ENCODE measurements around the gene STK38. TPM values are rescaled to one million over a fixed set of nuclear protein-coding genes. Genes with fewer than 3 reads are reported as not detected.
"Not testable (repeated sequence)": the region's sequence is repeated elsewhere in the genome, so short reads cannot be mapped to it uniquely, and the experiment has no call there.

The STK38 gene
- total RNA-seq, 2 experiments from 2014 or later: 53.5 to 54.4 TPM

- no peaks in the 10 kb centered on the region for H3K9me3 Mint-ChIP-seq (ENCODE audit: insufficient read depth)
- POLR2A ChIA-PET: interaction anchor here (1.1 to 2.0 kb wide), 2 partner anchors 13 to 18 kb away, joined by 3 to 8 read pairs; no protein-coding TSS in a partner anchor
- CTCF ChIA-PET: interaction anchor here (1.1 to 2.2 kb wide), 14 partner anchors 10 to 278 kb away, joined by 3 to 9 read pairs (median 4); partner anchors contain the start of gene STK38
- H3K27ac Mint-ChIP-seq: no peak overlapping the region
- no peaks in the 10 kb centered on the region for H3K36me3 Mint-ChIP-seq (ENCODE audit: low read depth)
- DNase-seq (no peak), ATAC-seq (no peak)
- H3K4me1 Mint-ChIP-seq (ENCODE audit: low read depth): peaks cover 4% of the 10 kb centered on the region
- H3K27me3 Mint-ChIP-seq (ENCODE audit: low read depth): peaks cover 2% of the 10 kb centered on the region
- no peak overlapping the region for H3K4me3 Mint-ChIP-seq
Measured at GRCh38 chr6:36580184-36580526, 32.9 kb upstream of the STK38 start.

DNA sequence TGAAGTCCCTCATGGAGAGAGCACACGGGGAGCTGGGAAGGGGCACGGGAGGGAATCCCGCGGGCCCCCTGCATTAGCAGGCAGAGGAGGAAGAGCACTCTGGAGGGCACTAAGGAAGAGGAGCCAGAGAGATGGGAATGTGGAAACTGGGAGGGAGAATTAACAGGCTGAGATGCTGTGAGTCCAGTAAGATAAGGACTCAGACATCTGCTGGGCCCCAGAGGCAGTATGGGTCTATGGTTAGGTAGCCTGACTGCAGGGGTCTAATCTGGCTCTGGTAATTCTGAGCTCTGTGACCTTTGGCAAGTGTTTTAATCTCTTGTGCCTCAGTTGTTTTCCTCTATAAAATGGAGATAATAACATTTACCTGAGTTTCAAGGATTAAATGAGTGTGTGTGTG is 31.2 kb upstream of the STK38 start:
- Mint-ChIP-seq H3K36me3 (ENCODE audit: low read depth) (no peaks in the 10 kb centered on the region), H3K4me1 (ENCODE audit: low read depth) (peaks cover 4% of the 10 kb centered on the region), H3K9me3 (ENCODE audit: insufficient read depth) (peaks cover 5% of the 10 kb centered on the region), H3K27me3 (ENCODE audit: low read depth) (peaks cover 2% of the 10 kb centered on the region), H3K4me3 (no peak overlapping the region), H3K27ac (no peak overlapping the region)
- DNase-seq: no peak
- ChIA-PET CTCF (interaction anchor here (1.1 to 2.2 kb wide), 5 partner anchors 9 to 75 kb away, joined by 4 to 8 read pairs (median 4); no protein-coding TSS in a partner anchor), POLR2A (interaction anchor here (2.0 kb wide), 1 partner anchor 15 kb away, joined by 8 read pairs; no protein-coding TSS in a partner anchor)
- ATAC-seq: no peak

DNA sequence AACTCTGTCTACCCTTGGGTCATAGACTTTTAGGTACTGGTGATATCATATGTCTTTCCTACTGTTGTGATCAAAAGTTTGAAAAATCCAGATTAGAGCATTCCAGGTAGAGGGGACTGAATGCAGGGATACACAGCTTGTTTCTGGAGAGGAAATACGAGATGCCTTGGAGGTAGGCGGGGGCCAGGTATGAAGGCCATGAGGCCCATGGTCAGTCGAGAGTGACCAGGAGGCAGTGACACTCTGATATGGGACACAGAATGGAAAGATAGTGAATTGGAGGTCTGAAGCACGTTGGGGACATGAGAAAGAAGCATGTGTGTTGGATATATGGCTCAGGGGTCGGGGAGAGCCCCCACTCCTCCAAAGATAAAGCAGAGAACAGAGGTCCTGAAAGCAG is 30.8 kb upstream of the STK38 start:
- no peaks in the 10 kb centered on the region for H3K36me3 Mint-ChIP-seq (ENCODE audit: low read depth)
- H3K27me3 Mint-ChIP-seq (ENCODE audit: low read depth): peaks cover 2% of the 10 kb centered on the region
- H3K4me3 Mint-ChIP-seq: no peak overlapping the region
- H3K27ac Mint-ChIP-seq: no peak overlapping the region
- peaks cover 4% of the 10 kb centered on the region for H3K4me1 Mint-ChIP-seq (ENCODE audit: low read depth)
- POLR2A ChIA-PET: no interaction called here
- ATAC-seq: no peak
- no peak for DNase-seq
- peaks cover 5% of the 10 kb centered on the region for H3K9me3 Mint-ChIP-seq (ENCODE audit: insufficient read depth)
- CTCF ChIA-PET: no interaction called here

GRCh38 chr6:36577301-36577700 is 30.0 kb upstream of the STK38 start:
- ChIA-PET CTCF (interaction anchor here (1.2 kb wide), 1 partner anchor 236 kb away, joined by 3 read pairs; no protein-coding TSS in a partner anchor), POLR2A (no interaction called here)
- Mint-ChIP-seq H3K27ac (no peak overlapping the region), H3K4me1 (ENCODE audit: low read depth) (peaks cover 4% of the 10 kb centered on the region), H3K27me3 (ENCODE audit: low read depth) (peaks cover 2% of the 10 kb centered on the region), H3K4me3 (no peak overlapping the region), H3K36me3 (ENCODE audit: low read depth) (no peaks in the 10 kb centered on the region), H3K9me3 (ENCODE audit: insufficient read depth) (peaks cover 5% of the 10 kb centered on the region)
- ATAC-seq: no peak
- DNase-seq: no peak

- Mint-ChIP-seq H3K27ac (no peak overlapping the region), H3K4me1 (ENCODE audit: low read depth) (peaks cover 4% of the 10 kb centered on the region), H3K36me3 (ENCODE audit: low read depth) (no peaks in the 10 kb centered on the region), H3K4me3 (no peak overlapping the region), H3K27me3 (ENCODE audit: low read depth) (peaks cover 2% of the 10 kb centered on the region), H3K9me3 (ENCODE audit: insufficient read depth) (peaks cover 5% of the 10 kb centered on the region)
- ChIA-PET CTCF (interaction anchor here (0.6 to 1.2 kb wide), 3 partner anchors 16 to 295 kb away, joined by 3 to 4 read pairs (median 3); no protein-coding TSS in a partner anchor), POLR2A (no interaction called here)
- no peak for ATAC-seq
- no peak for DNase-seq
Measured at GRCh38 chr6:36576578-36576977, 29.3 kb upstream of the STK38 start.

- ChIA-PET CTCF (no interaction called here), POLR2A (no interaction called here)
- Mint-ChIP-seq H3K4me1 (ENCODE audit: low read depth) (peaks cover 5% of the 10 kb centered on the region), H3K4me3 (no peak overlapping the region), H3K27ac (no peak overlapping the region), H3K27me3 (ENCODE audit: low read depth) (no peaks in the 10 kb centered on the region), H3K9me3 (ENCODE audit: insufficient read depth) (peaks cover 5% of the 10 kb centered on the region), H3K36me3 (ENCODE audit: low read depth) (no peaks in the 10 kb centered on the region)
- DNase-seq (no peak), ATAC-seq (no peak)
Measured at GRCh38 chr6:36574679-36575078, 27.4 kb upstream of the STK38 start.

- ATAC-seq; H3K27me3 Mint-ChIP-seq (ENCODE audit: low read depth); POLR2A ChIA-PET; H3K36me3 Mint-ChIP-seq (ENCODE audit: low read depth); H3K4me1 Mint-ChIP-seq (ENCODE audit: low read depth); H3K9me3 Mint-ChIP-seq (ENCODE audit: insufficient read depth); H3K27ac Mint-ChIP-seq; CTCF ChIA-PET; H3K4me3 Mint-ChIP-seq; DNase-seq: not testable (repeated sequence)
Measured at GRCh38 chr6:36572353-36573311, 25.4 kb upstream of the STK38 start.

DNA sequence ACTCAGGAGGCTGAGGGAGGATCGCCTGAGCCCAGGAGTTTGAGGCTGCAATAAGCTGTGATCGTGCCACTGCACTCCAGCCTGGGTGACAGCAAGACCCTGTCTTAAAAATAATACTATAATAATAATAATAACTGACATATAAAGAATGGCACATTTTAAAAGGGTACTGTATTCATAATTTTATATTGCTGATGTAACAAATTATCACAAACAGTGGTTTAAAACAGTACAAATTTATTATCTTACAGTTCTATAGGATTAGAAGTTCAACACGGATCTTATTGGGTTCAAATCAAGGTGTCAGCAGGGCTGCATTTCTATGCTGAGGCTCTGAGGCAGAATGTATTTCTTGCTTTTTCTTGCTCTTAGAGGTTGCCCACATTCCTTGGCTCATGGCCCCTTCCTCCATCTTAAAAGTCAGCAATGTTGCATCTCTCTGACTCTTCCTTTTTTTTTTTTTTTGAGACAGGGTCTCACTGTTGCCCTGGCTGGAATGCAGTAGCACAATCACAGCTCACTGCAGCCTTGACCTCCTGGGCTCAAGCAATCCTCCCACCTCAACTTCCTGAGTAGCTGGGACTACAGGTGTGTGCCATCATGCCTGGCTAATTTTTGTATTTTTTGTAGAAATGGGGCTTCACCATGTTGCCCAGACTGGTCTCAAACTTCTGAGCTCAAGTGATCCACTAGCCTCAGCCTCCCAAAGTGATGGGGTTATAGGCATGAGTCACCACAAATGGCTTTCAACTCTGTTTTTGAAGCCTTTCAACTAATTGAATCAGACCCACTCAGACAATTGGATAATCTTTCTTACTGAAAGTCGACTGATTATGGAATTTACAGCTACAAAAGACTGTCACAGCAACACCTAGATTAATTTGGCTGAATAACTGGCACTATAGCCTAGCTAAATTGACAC is 24.1 kb upstream of the STK38 start:
- Mint-ChIP-seq H3K27me3 (ENCODE audit: low read depth) (no peaks in the 10 kb centered on the region), H3K4me3 (no peak overlapping the region), H3K9me3 (ENCODE audit: insufficient read depth) (peaks cover 5% of the 10 kb centered on the region), H3K27ac (no peak overlapping the region), H3K4me1 (ENCODE audit: low read depth) (peaks cover 3% of the 10 kb centered on the region), H3K36me3 (ENCODE audit: low read depth) (no peaks in the 10 kb centered on the region)
- CTCF ChIA-PET: interaction anchor here (0.7 kb wide), 1 partner anchor 26 kb away, joined by 3 read pairs; no protein-coding TSS in a partner anchor
- no peak for DNase-seq
- ATAC-seq: no peak
- POLR2A ChIA-PET: no interaction called here

DNA sequence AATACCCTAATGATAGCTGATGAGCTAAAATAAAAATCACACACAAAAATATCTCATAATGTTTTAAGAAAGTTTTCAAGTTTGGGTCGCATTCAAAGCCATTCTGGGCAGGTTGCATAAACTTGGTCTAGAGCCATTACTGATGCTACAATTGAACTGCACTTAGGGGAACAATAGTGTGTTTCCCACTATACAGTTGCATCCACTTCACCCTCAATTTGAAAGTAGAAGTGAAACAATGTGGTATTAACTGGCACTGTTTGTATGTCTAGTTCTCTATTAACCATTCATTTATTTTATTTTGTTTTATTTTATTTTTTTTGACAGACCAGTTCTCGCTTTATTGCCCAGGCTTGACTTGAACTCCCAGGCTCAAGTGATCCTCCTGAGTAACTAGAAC is 23.0 kb upstream of the STK38 start:
- Mint-ChIP-seq H3K36me3 (ENCODE audit: low read depth) (no peaks in the 10 kb centered on the region), H3K27ac (no peak overlapping the region), H3K4me1 (ENCODE audit: low read depth) (peaks cover 3% of the 10 kb centered on the region), H3K27me3 (ENCODE audit: low read depth) (no peaks in the 10 kb centered on the region), H3K4me3 (no peak overlapping the region), H3K9me3 (ENCODE audit: insufficient read depth) (peaks cover 5% of the 10 kb centered on the region)
- DNase-seq: no peak
- POLR2A ChIA-PET: interaction anchor here (1.1 kb wide), 1 partner anchor 23 kb away, joined by 3 read pairs; no protein-coding TSS in a partner anchor
- CTCF ChIA-PET: interaction anchor here (1.6 kb wide), 1 partner anchor 9 kb away, joined by 6 read pairs; no protein-coding TSS in a partner anchor
- ATAC-seq: no peak

DNA sequence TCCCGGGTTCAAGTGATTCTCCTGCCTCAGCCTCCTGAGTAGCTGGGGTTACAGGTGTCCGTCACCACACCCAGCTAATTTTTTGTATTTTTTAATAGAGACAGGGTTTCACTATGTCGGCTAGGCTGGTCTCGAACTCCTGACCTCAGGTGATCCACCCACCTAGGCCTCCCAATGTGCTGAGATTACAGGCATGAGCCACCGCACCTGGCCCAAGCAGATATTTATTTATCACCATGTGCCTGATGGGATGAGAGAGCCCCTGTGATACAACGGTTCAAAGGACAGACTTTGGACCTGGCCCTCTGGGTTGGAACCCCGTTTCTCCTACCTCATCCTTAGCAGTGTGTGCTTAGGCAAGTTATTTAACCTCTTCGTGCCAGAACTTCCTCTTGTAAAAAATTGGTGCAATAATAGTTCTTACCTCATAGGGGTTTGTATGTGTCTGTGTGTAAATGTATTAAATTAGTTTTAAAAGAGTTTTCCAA is 19.2 kb upstream of the STK38 start:
- POLR2A ChIA-PET: interaction anchor here (1.1 to 1.6 kb wide), 2 partner anchors 18 to 32 kb away, joined by 3 to 4 read pairs; no protein-coding TSS in a partner anchor

DNA sequence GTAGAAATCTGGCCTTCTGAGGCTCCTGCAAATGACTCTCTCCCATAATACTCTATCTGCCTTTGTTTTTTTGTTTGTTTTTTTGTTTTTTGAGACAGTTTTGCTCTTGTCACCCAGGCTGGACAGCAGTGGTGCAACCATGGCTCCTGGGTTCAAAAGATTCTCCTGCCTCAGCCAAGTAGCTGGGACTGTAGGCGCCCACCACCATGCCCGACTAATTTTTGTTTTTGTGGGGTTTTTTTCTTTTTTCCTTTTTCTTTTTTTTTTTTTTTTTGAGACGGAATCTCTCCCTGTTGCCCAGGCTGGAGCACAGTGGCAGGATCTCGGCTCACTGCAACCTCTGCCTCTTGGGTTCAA is 16.6 kb upstream of the STK38 start:
- ChIA-PET CTCF (no interaction called here), POLR2A (no interaction called here)
- Mint-ChIP-seq H3K4me3 (no peak overlapping the region), H3K36me3 (ENCODE audit: low read depth) (no peaks in the 10 kb centered on the region), H3K27me3 (ENCODE audit: low read depth) (peaks cover 16% of the 10 kb centered on the region), H3K27ac (no peak overlapping the region), H3K4me1 (ENCODE audit: low read depth) (no peaks in the 10 kb centered on the region), H3K9me3 (ENCODE audit: insufficient read depth) (no peaks in the 10 kb centered on the region)
- DNase-seq (no peak), ATAC-seq (no peak)

More for the DNA sequence above, 19.2 kb upstream of the STK38 start:
- CTCF ChIA-PET: interaction anchor here (0.8 kb wide), 1 partner anchor 9 kb away, joined by 3 read pairs; no protein-coding TSS in a partner anchor
- H3K27ac Mint-ChIP-seq: no peak overlapping the region
- no peaks in the 10 kb centered on the region for H3K9me3 Mint-ChIP-seq (ENCODE audit: insufficient read depth)
- DNase-seq: no peak
- peaks cover 10% of the 10 kb centered on the region for H3K27me3 Mint-ChIP-seq (ENCODE audit: low read depth)
- no peak for ATAC-seq
- H3K4me3 Mint-ChIP-seq: no peak overlapping the region
- H3K4me1 Mint-ChIP-seq (ENCODE audit: low read depth): peaks cover 3% of the 10 kb centered on the region
- no peaks in the 10 kb centered on the region for H3K36me3 Mint-ChIP-seq (ENCODE audit: low read depth)
